Spleen (tissue), 11 donors: ENCODE data around the gene TYW5. TPM values are rescaled to one million over a fixed set of nuclear protein-coding genes. Genes with fewer than 3 reads are reported as not detected.
A peak's percentile ranks its signal among the peaks of the same experiment; 100 is the strongest.

Experiments
- DNase-seq: peaks from one replicate; pipeline ENCODE4 v3.0.0-alpha.2; 2020
- H3K27ac ChIP-seq, 8 donors: fragments of 200-600 bp; sonication (generic) in 7 of 8; 1 replicate in 4 of 8; 2 replicates in 4 of 8; pipeline versions ENCODE4 v1.5.0 to v1.8.0; 2016 to 2021; ENCODE audit warnings: inconsistent platforms in 4 of 8, mild to moderate bottlenecking in 4 of 8, moderate library complexity in 1 of 8
- H3K27me3 ChIP-seq, 7 donors: fragments of 200-600 bp; sonication (generic) in 6 of 7; replicated peaks in 1 of 7; 1 replicate in 4 of 7; 2 replicates in 3 of 7; pipeline versions ENCODE4 v1.5.0 to v1.8.0; 2016 to 2021; ENCODE audit warnings: inconsistent platforms in 3 of 7, mild to moderate bottlenecking in 1 of 7
- H3K36me3 ChIP-seq, 6 donors: fragments of 200-600 bp; sonication (generic) in 5 of 6; 1 replicate in 4 of 6; 2 replicates in 2 of 6; pipeline versions ENCODE4 v1.5.0 to v1.8.0; 2016 to 2021; ENCODE audit warnings: inconsistent platforms in 2 of 6
- H3K4me1 ChIP-seq, 6 donors: fragments of 200-600 bp; sonication (generic) in 5 of 6; 1 replicate in 3 of 6; 2 replicates in 3 of 6; pipeline versions ENCODE4 v1.5.0 to v1.8.0; 2016 to 2021; ENCODE audit warnings: inconsistent platforms in 3 of 6
- H3K4me3 ChIP-seq, 8 donors: fragments of 200-600 bp; sonication (generic) in 7 of 8; 1 replicate in 4 of 8; 2 replicates in 4 of 8; pipeline versions ENCODE4 v1.5.0 to v1.8.0; 2016 to 2021; ENCODE audit warnings: inconsistent platforms in 4 of 8, mild to moderate bottlenecking in 4 of 8, moderate library complexity in 2 of 8
- H3K9me3 ChIP-seq, 8 donors: fragments of 200-600 bp; sonication (generic) in 7 of 8; 1 replicate in 4 of 8; 2 replicates in 4 of 8; pipeline versions ENCODE4 v1.5.0 to v1.8.0; 2016 to 2021; ENCODE audit warnings: inconsistent platforms in 4 of 8
- POLR2A ChIP-seq, 3 donors: fragments of 450-650 bp; IDR thresholded peaks; one replicate each; pipeline ENCODE4 v1.5.1; 2017; ENCODE audit warnings: antibody characterized with exemption in 3 of 3, mild to moderate bottlenecking in 1 of 3
- POLR2AphosphoS5 ChIP-seq, 3 donors: sonication (generic); formaldehyde crosslinking; IDR thresholded peaks; one replicate each; pipeline ENCODE4 v1.5.1; 2017; ENCODE audit warnings: antibody characterized with exemption in 3 of 3
- WGBS, 5 donors: extraction: QIAGEN DNeasy Blood & Tissue Kit in 3 of 5; methylation state at CpG; one replicate each; pipeline versions ENCODE4 v1.1.5 to v1.1.7; 2013 to 2018; 5-methylcytosine and 5-hydroxymethylcytosine counted together
- intact Hi-C: fragments of 100-400 bp; cut with DNase I; formaldehyde crosslinking; loops from one replicate; pipeline ENCODE4 v1.15.0; 2023; ENCODE audit warnings: low total_unique reads
- polyA plus RNA-seq, 3 donors: library from polyadenylated mRNA; stranded (reverse); fragments of 200-250 nt; gene quantifications; one replicate each; pipeline ENCODE4 v1.2.1, GENCODE V29; 2013
- total RNA-seq, 7 donors: library from RNA; depleted of rRNA in 3 of 7; stranded (reverse); fragments of >200 nt in 3 of 7; fragmentation: NEBNext Ultra II Directional in 4 of 7; extraction: Animal tissue kit (Norgen Biotek cat#: 25700) in 4 of 7; gene quantifications; one replicate each; pipeline versions ENCODE4 v1.1.0 to v1.2.1, GENCODE V29; 2016 to 2021
- TF ChIP-seq, protein P1 (sequence below), 11 experiments: fragments of 200-600 bp in 7 of 11; fragments of 450-650 bp in 4 of 11; sonication (generic) in 4 of 11; IDR thresholded peaks in 8 of 11; conservative IDR thresholded peaks in 3 of 11; 1 replicate in 7 of 11; 2 replicates in 4 of 11; pipeline versions ENCODE4 v1.4.0 to v1.8.0; 2016 to 2021; ENCODE audit warnings: antibody characterized with exemption in 11 of 11, inconsistent platforms in 4 of 11, mild to moderate bottlenecking in 1 of 11
- donor health status: healthy with polysubstance abuse.
- donor health status: DM: no; HTN: no; CAD: no; lungs with moderate emphysema.
- donor health status: DM: no; HTN: no; CAD: no.
- donor health status: Bipolar disorder and iron deficiency.
- donor health status: healthy.
- donor health status: DM: no; HTN: no; CAD: no.
- donor health status: DM: yes; HTN: yes; CAD: no.

TYW5 gene
- total and polyA plus RNA-seq, 10 donors: 2.7 to 15.9 (median 10.1) TPM

DNA sequence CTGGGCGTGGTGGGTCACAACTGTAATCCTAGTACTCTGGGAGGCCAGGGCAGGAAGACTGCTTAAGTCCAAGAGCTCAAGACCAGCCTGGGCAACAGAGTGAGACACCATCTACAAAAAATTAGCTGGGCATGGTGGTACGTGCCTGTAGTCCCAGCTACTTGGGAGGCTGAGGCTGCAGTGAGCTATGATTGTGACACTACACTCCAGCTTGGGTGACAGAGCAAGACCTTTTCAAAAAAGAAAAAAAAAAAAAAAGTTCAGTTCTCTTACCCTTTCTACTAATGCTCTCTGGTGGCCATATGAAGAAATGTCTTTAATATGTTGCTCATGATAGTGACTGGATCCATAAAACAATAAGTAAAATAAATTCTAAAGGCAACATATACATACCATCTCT, 14.9 kb downstream of the TYW5 start:
- Histone ChIP-seq H3K27me3 (no peaks in the 10 kb centered on the region), H3K9me3 (no peaks in the 10 kb centered on the region), H3K4me1 (peaks cover 0 to 14% (median 0%) of the 10 kb centered on the region in 6 donors), H3K27ac (no peak overlapping the region), H3K36me3 (peaks cover 0 to 95% (median 34%) of the 10 kb centered on the region in 6 donors), H3K4me3 (no peak overlapping the region)
- DNase-seq: no peak
- WGBS, 5 donors: 85 to 94% (median 89%) methylated on average over 2 of the region's 2 CpGs
- TF ChIP-seq, protein P1, sequence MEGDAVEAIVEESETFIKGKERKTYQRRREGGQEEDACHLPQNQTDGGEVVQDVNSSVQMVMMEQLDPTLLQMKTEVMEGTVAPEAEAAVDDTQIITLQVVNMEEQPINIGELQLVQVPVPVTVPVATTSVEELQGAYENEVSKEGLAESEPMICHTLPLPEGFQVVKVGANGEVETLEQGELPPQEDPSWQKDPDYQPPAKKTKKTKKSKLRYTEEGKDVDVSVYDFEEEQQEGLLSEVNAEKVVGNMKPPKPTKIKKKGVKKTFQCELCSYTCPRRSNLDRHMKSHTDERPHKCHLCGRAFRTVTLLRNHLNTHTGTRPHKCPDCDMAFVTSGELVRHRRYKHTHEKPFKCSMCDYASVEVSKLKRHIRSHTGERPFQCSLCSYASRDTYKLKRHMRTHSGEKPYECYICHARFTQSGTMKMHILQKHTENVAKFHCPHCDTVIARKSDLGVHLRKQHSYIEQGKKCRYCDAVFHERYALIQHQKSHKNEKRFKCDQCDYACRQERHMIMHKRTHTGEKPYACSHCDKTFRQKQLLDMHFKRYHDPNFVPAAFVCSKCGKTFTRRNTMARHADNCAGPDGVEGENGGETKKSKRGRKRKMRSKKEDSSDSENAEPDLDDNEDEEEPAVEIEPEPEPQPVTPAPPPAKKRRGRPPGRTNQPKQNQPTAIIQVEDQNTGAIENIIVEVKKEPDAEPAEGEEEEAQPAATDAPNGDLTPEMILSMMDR (IDR thresholded peaks at IDR 0.05 in 8 of 11, conservative IDR thresholded peaks at IDR 0.05 in 3 of 11): peak in 4 of 11 experiments; percentile 10 to 25 (median 18)
- no peak for TF ChIP-seq POLR2A (IDR thresholded peaks at IDR 0.05)
- intact Hi-C loops: no loop called here

DNA sequence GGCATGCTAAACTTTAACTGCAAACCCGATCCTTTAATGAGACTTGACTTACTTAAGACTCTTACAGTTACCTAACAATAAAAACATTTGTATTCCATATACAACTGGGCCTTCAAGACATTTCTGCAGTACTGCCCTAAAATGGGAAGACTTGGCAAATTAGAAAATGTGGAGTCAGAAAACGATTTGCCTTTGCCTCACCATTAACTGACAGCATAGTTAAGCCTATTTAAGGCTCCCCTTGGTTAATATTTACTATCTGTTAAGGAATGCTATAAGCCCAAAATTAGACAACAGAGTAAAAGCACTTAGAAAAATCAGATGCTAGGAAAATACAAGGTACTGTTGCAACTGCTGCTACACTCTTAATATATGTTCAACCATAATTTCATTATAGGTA, 18.7 kb downstream of the TYW5 start:
- no peak overlapping the region for H3K27ac ChIP-seq
- H3K36me3 ChIP-seq: peaks cover 0 to 94% (median 42%) of the 10 kb centered on the region in 6 donors
- no peak for DNase-seq
- H3K4me3 ChIP-seq: no peak overlapping the region
- H3K9me3 ChIP-seq: no peaks in the 10 kb centered on the region
- TF ChIP-seq POLR2AphosphoS5 (IDR thresholded peaks at IDR 0.05) (no peak), POLR2A (IDR thresholded peaks at IDR 0.05) (no peak)
- TF ChIP-seq, protein P1 (IDR thresholded peaks at IDR 0.05 in 8 of 11, conservative IDR thresholded peaks at IDR 0.05 in 3 of 11): no peak
- WGBS, 5 donors: 84 to 92% (median 90%) methylated on average over 2 of the region's 2 CpGs
- no peaks in the 10 kb centered on the region for H3K27me3 ChIP-seq
- intact Hi-C loops: no loop called here
- H3K4me1 ChIP-seq: peaks cover 0 to 7% (median 0%) of the 10 kb centered on the region in 6 donors

DNA sequence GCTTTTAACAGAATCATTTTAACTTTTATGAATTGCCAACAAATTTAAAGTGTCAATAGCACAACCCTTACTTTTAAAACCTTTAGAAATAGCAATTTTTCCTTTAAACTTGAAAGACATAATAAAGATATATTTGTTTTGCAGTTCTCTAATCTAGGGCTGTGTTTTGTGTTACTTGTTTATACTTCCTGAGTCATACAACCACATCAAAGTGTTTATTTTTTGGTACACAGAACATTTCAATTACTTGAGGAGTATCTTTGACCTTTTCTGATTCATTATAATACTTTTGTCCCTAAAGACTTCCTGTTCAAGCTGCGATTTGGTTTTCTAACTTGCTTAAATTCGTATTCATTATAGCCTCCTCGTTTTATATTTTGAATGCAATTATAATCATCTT, 21.8 kb downstream of the TYW5 start:
- WGBS, 5 donors: 59 to 70% (median 65%) methylated on average over 3 of the region's 3 CpGs
- H3K27me3 ChIP-seq: no peaks in the 10 kb centered on the region
- intact Hi-C loops: no loop called here
- DNase-seq: no peak
- H3K36me3 ChIP-seq: peaks cover 0 to 90% (median 44%) of the 10 kb centered on the region in 6 donors
- H3K4me3 ChIP-seq: no peak overlapping the region
- no peaks in the 10 kb centered on the region for H3K9me3 ChIP-seq
- no peak for TF ChIP-seq POLR2AphosphoS5 (IDR thresholded peaks at IDR 0.05)
- TF ChIP-seq, protein P1 (IDR thresholded peaks at IDR 0.05 in 8 of 11, conservative IDR thresholded peaks at IDR 0.05 in 3 of 11): no peak
- H3K4me1 ChIP-seq: peaks cover 0 to 7% (median 0%) of the 10 kb centered on the region in 6 donors
- H3K27ac ChIP-seq: peak overlapping the region in 2 of 8 donors; percentile 4 to 20

DNA sequence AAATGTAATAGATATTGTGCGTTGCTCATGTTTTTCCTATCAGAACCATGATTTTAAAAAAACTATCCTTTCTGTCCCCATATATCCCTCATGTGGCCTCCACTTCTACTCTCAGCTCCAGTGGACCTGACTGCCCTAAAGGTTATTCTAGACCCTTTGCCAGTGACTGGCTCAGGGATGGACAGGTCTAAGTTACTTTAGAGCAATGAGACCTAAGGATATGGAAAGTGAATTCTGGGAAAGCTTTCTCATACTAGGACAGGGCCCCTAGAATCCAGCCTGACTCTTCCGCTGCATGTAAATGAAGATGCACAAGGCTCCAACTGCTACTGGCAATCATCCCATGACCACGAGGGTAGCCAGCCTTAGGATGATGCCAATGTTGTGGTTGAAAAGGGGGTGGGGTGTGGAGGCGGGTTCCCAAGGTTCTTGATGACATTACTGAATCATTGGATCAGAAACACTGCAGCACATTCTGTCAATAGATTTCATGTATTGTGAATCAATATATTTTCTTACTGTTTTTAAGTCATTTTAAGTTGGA, 22.9 kb downstream of the TYW5 start:
- Histone ChIP-seq H3K27me3 (no peaks in the 10 kb centered on the region), H3K4me3 (no peak overlapping the region), H3K27ac (no peak overlapping the region), H3K36me3 (peaks cover 0 to 79% (median 35%) of the 10 kb centered on the region in 6 donors), H3K4me1 (peaks cover 0 to 7% (median 0%) of the 10 kb centered on the region in 6 donors), H3K9me3 (no peaks in the 10 kb centered on the region)
- WGBS, 5 donors: 76 to 90% (median 80%) methylated on average over 4 of the region's 4 CpGs
- intact Hi-C loops: no loop called here
- TF ChIP-seq POLR2A (IDR thresholded peaks at IDR 0.05) (no peak), POLR2AphosphoS5 (IDR thresholded peaks at IDR 0.05) (no peak)
- TF ChIP-seq, protein P1 (IDR thresholded peaks at IDR 0.05 in 8 of 11, conservative IDR thresholded peaks at IDR 0.05 in 3 of 11): no peak
- no peak for DNase-seq
